ENCODE results near the gene COX8C.
"Not testable (repeated sequence)": the region's sequence is repeated elsewhere in the genome, so short reads cannot be mapped to it uniquely, and the experiment has no call there.

COX8C gene

GRCh38 chr14:93322929-93323599, 23.9 kb upstream of the COX8C start:
- no peak for DNase-seq

- no peak for DNase-seq
Measured at GRCh38 chr14:93323600-93324174, 23.3 kb upstream of the COX8C start.

- no peak for DNase-seq
Measured at GRCh38 chr14:93326196-93326595, 20.8 kb upstream of the COX8C start.

- DNase-seq: no peak
Measured at GRCh38 chr14:93328546-93328945, 18.4 kb upstream of the COX8C start.

GRCh38 chr14:93329965-93330608, 16.9 kb upstream of the COX8C start:
- DNase-seq: no peak

GRCh38 chr14:93330609-93331000, 16.4 kb upstream of the COX8C start:
- no peak for DNase-seq

GRCh38 chr14:93331002-93331727, 15.8 kb upstream of the COX8C start:
- DNase-seq: no peak

- no peak for DNase-seq
Measured at GRCh38 chr14:93331728-93332396, 15.1 kb upstream of the COX8C start.

- DNase-seq: no peak
Measured at GRCh38 chr14:93332397-93332852, 14.6 kb upstream of the COX8C start.

- DNase-seq: peak; percentile 95 to 96
Measured at GRCh38 chr14:93332853-93333630, 13.9 kb upstream of the COX8C start, which contains the start of gene BTBD7. Gene BTBD7, minus strand, starts transcription at chr14:93333036. Its CDS starts 36,985 bp downstream, at chr14:93296051.

GRCh38 chr14:93333631-93334103, 13.3 kb upstream of the COX8C start:
- peak in 1 of 2 donors; percentile 11 for DNase-seq

- DNase-seq: no peak
Measured at GRCh38 chr14:93337143-93337753, 9.7 kb upstream of the COX8C start.

- DNase-seq: no peak
Measured at GRCh38 chr14:93337884-93338283, 9.1 kb upstream of the COX8C start.

GRCh38 chr14:93343266-93343665, 3.7 kb upstream of the COX8C start:
- no peak for DNase-seq

GRCh38 chr14:93343797-93344196, 3.2 kb upstream of the COX8C start:
- no peak for DNase-seq

- no peak for DNase-seq
Measured at GRCh38 chr14:93347850-93348249, 868 bp downstream of the COX8C start.

GRCh38 chr14:93348292-93348691, 1.3 kb downstream of the COX8C start:
- DNase-seq: no peak

- not testable (repeated sequence) for DNase-seq
Measured at GRCh38 chr14:93354873-93355272, 7.9 kb downstream of the COX8C start.

GRCh38 chr14:93368996-93369712, 22.2 kb downstream of the COX8C start:
- no peak for DNase-seq

- no peak for DNase-seq
Measured at GRCh38 chr14:93369713-93370266, 22.8 kb downstream of the COX8C start.
